HG03439 (cell line): ENCODE data around the gene KIF23.

Source experiments
- ATAC-seq: cut with Tn5 transposase; IDR thresholded peaks from one replicate; pipeline ENCODE4 v1.9.1; 2021; ENCODE audit warnings: mild to moderate bottlenecking, moderate library complexity; ENCODE audit not compliant: unreplicated experiment

The KIF23 gene

GRCh38 chr15:69394556-69395282 lies 19.4 kb upstream of the KIF23 start:
- no peak for ATAC-seq

- no peak for ATAC-seq
Measured at GRCh38 chr15:69395460-69395859, 18.7 kb upstream of the KIF23 start.

- no peak for ATAC-seq
Measured at GRCh38 chr15:69395991-69396390, 18.2 kb upstream of the KIF23 start.

- ATAC-seq = no peak
Measured at GRCh38 chr15:69398491-69398891, 15.7 kb upstream of the KIF23 start.

- ATAC-seq = no peak
Measured at GRCh38 chr15:69400850-69401249, 13.3 kb upstream of the KIF23 start.

- no peak for ATAC-seq
Measured at GRCh38 chr15:69402816-69403215, 11.3 kb upstream of the KIF23 start.

GRCh38 chr15:69403594-69403993 lies 10.6 kb upstream of the KIF23 start:
- no peak for ATAC-seq

- ATAC-seq = no peak
Measured at GRCh38 chr15:69405110-69405509, 9.0 kb upstream of the KIF23 start.

GRCh38 chr15:69407719-69408400 lies 6.3 kb upstream of the KIF23 start:
- no peak for ATAC-seq

GRCh38 chr15:69408841-69409240 lies 5.3 kb upstream of the KIF23 start:
- no peak for ATAC-seq

- ATAC-seq = no peak
Measured at GRCh38 chr15:69410248-69410874, 3.8 kb upstream of the KIF23 start.

- ATAC-seq = no peak
Measured at GRCh38 chr15:69412274-69412673, 1.9 kb upstream of the KIF23 start.

- ATAC-seq = no peak
Measured at GRCh38 chr15:69412701-69413100, 1.4 kb upstream of the KIF23 start.

GRCh38 chr15:69414701-69415167 lies 585 bp downstream of the KIF23 start:
- ATAC-seq = peak; percentile 27

GRCh38 chr15:69415381-69415780 lies 1.2 kb downstream of the KIF23 start:
- ATAC-seq = no peak

- no peak for ATAC-seq
Measured at GRCh38 chr15:69417581-69417980, 3.4 kb downstream of the KIF23 start.

- ATAC-seq = no peak
Measured at GRCh38 chr15:69421498-69421897, 7.3 kb downstream of the KIF23 start.

GRCh38 chr15:69422336-69422895 lies 8.3 kb downstream of the KIF23 start:
- ATAC-seq = no peak

- ATAC-seq = no peak
Measured at GRCh38 chr15:69424001-69424400, 9.9 kb downstream of the KIF23 start.

- ATAC-seq = no peak
Measured at GRCh38 chr15:69424748-69425413, 10.7 kb downstream of the KIF23 start.

- ATAC-seq = no peak
Measured at GRCh38 chr15:69433831-69434230, 19.7 kb downstream of the KIF23 start.
